Neural progenitor cell (in vitro differentiated cells): ENCODE data around the gene QPCT. TPM values are rescaled to one million over a fixed set of nuclear protein-coding genes. Genes with fewer than 3 reads are reported as not detected.
A peak's percentile ranks its signal among the peaks of the same experiment; 100 is the strongest.

ENCODE experiments used
- DNase-seq: peaks from one replicate; pipeline ENCODE4 v3.0.0-alpha.2; 2016; ENCODE audit warnings: low spot score
- H2AFZ ChIP-seq: fragments of 200-600 bp; sonication (generic); replicated peaks from 2 replicates; pipeline ENCODE4 v1.6.1; 2016; ENCODE audit warnings: antibody characterized with exemption
- H3F3A ChIP-seq: fragments of 200-600 bp; sonication (generic); 2 replicates; pipeline ENCODE4 v1.6.1; 2016; ENCODE audit warnings: antibody characterized with exemption, low read depth
- H3K27ac ChIP-seq: fragments of 200-600 bp; sonication (generic); 2 replicates; pipeline ENCODE4 v1.5.1; 2016; ENCODE audit warnings: mild to moderate bottlenecking
- H3K27me3 ChIP-seq: fragments of 200-600 bp; sonication (generic); 2 replicates; pipeline ENCODE4 v1.6.1; 2016; ENCODE audit warnings: mild to moderate bottlenecking, moderate library complexity
- H3K36me3 ChIP-seq: fragments of 200-600 bp; sonication (generic); 2 replicates; pipeline ENCODE4 v1.5.1; 2016
- H3K4me1 ChIP-seq: fragments of 200-600 bp; sonication (generic); 2 replicates; pipeline ENCODE4 v1.6.1; 2016; ENCODE audit warnings: mixed run types
- H3K4me2 ChIP-seq: fragments of 200-600 bp; sonication (generic); 2 replicates; pipeline ENCODE4 v1.6.1; 2016
- H3K4me3 ChIP-seq: fragments of 200-600 bp; sonication (generic); 2 replicates; pipeline ENCODE4 v1.5.1; 2016
- H3K79me2 ChIP-seq: fragments of 200-600 bp; sonication (generic); 2 replicates; pipeline ENCODE4 v1.6.1; 2016; ENCODE audit warnings: low read depth
- H3K9ac ChIP-seq: fragments of 200-600 bp; sonication (generic); 2 replicates; pipeline ENCODE4 v1.6.1; 2016
- H3K9me3 ChIP-seq: fragments of 200-600 bp; sonication (generic); 2 replicates; pipeline ENCODE4 v1.5.1; 2016; ENCODE audit warnings: low read depth
- H4K20me1 ChIP-seq: fragments of 200-600 bp; sonication (generic); 2 replicates; pipeline ENCODE4 v1.6.1; 2016; ENCODE audit warnings: low read depth
- H3K27ac Mint-ChIP-seq: 3 replicates; pipeline ENCODE4 v1.8.0; 2021; ENCODE audit warnings: mixed read lengths
- H3K27me3 Mint-ChIP-seq: 2 replicates; pipeline ENCODE4 v1.8.0; 2022; ENCODE audit warnings: low read depth, mild to moderate bottlenecking, inconsistent platforms, moderate library complexity, mixed read lengths; ENCODE audit not compliant: insufficient read depth
- H3K36me3 Mint-ChIP-seq: 3 replicates; pipeline ENCODE4 v1.8.0; 2021; ENCODE audit warnings: mixed read lengths
- H3K4me1 Mint-ChIP-seq: 3 replicates; pipeline ENCODE4 v1.8.0; 2021; ENCODE audit warnings: mixed read lengths
- H3K4me3 Mint-ChIP-seq: 3 replicates; pipeline ENCODE4 v1.8.0; 2021; ENCODE audit warnings: mild to moderate bottlenecking, moderate library complexity, mixed read lengths
- H3K9me3 Mint-ChIP-seq: 3 replicates; pipeline ENCODE4 v1.8.0; 2020; ENCODE audit warnings: mixed read lengths
- CTCF ChIP-seq: fragments of 200-600 bp; sonication (generic); IDR thresholded peaks from 2 replicates; pipeline ENCODE4 v1.5.1; 2017; ENCODE audit warnings: antibody characterized with exemption, mild to moderate bottlenecking
- EZH2 ChIP-seq: fragments of 200-600 bp; sonication (generic); IDR thresholded peaks from 2 replicates; pipeline ENCODE4 v1.6.1; 2017; ENCODE audit warnings: antibody characterized with exemption, mild to moderate bottlenecking, moderate library complexity
- EZH2phosphoT487 ChIP-seq: fragments of 200-600 bp; sonication (generic); IDR thresholded peaks from 2 replicates; pipeline ENCODE4 v1.6.1; 2017; ENCODE audit warnings: antibody characterized with exemption
- total RNA-seq: library from RNA; depleted of rRNA; stranded (reverse); fragments of >200 nt; gene quantifications from 2 replicates; pipeline ENCODE4 v1.2.3, GENCODE V29; 2015; ENCODE audit warnings: low replicate concordance

The QPCT gene
- total RNA-seq, 1 donor from 2014 or later: not detected

DNA sequence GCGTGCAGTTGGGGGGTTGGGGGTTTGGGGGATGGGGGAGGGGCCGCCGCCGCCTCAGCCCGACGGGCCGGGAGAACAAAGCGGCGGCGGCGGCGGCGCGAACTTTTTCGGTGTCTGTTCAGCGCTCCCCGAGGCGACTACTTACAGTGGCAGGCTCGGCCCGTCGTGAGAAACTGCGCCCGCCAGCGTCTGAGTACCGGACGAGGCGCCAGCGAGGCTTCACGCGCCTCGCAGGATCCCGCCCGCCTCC, 20.0 kb upstream of the QPCT start:
- Histone ChIP-seq H3K4me1 (peaks cover 18% of the 10 kb centered on the region), H3K79me2 (peaks cover 47% of the 10 kb centered on the region), H2AFZ (peak overlapping the region; percentile 87), H3K27ac (peak overlapping the region; percentile 89), H3K4me3 (peak overlapping the region; percentile 98), H3K4me2 (peak overlapping the region; percentile 94), H4K20me1 (peaks cover 38% of the 10 kb centered on the region), H3K9ac (peak overlapping the region; percentile 87), H3K9me3 (no peaks in the 10 kb centered on the region), H3K27me3 (peaks cover 33% of the 10 kb centered on the region), H3K36me3 (no peaks in the 10 kb centered on the region), H3F3A (peaks cover 32% of the 10 kb centered on the region)
- DNase-seq: peak; percentile 95
- Mint-ChIP-seq H3K27ac (no peak overlapping the region), H3K36me3 (peaks cover 3% of the 10 kb centered on the region), H3K4me3 (peak overlapping the region; percentile 72), H3K27me3 (peaks cover 8% of the 10 kb centered on the region), H3K4me1 (peaks cover 23% of the 10 kb centered on the region), H3K9me3 (peaks cover 3% of the 10 kb centered on the region)
- no peak for TF ChIP-seq CTCF
- TF ChIP-seq EZH2: no peak
- TF ChIP-seq EZH2phosphoT487: no peak

GRCh38 chr2:37324786-37325624, 19.4 kb upstream of the QPCT start, which contains the start of gene PRKD3:
TSS of gene PRKD3 (minus strand) at chr2:37324833. CDS start at chr2:37316524, 8,309 bp downstream.
- Histone ChIP-seq H3F3A (peaks cover 32% of the 10 kb centered on the region), H3K9me3 (no peaks in the 10 kb centered on the region), H3K79me2 (peaks cover 42% of the 10 kb centered on the region), H3K4me3 (peak within 1 kb of the TSS; percentile 98), H4K20me1 (peaks cover 33% of the 10 kb centered on the region), H3K27me3 (peaks cover 33% of the 10 kb centered on the region), H3K4me2 (peak within 1 kb of the TSS; percentile 94), H3K9ac (peak within 1 kb of the TSS; percentile 87), H3K36me3 (no peaks in the 10 kb centered on the region), H2AFZ (peak within 1 kb of the TSS; percentile 99), H3K27ac (peak within 1 kb of the TSS; percentile 89), H3K4me1 (peaks cover 17% of the 10 kb centered on the region)
- Mint-ChIP-seq H3K9me3 (peaks cover 3% of the 10 kb centered on the region), H3K36me3 (peaks cover 3% of the 10 kb centered on the region), H3K4me3 (peak within 1 kb of the TSS; percentile 99), H3K4me1 (peaks cover 23% of the 10 kb centered on the region), H3K27ac (peak within 1 kb of the TSS; percentile 99), H3K27me3 (peaks cover 8% of the 10 kb centered on the region)
- no peak for DNase-seq
- TF ChIP-seq EZH2phosphoT487 (peak; percentile 85), CTCF (no peak), EZH2 (peak; percentile 87)

- no peaks in the 10 kb centered on the region for H3K36me3 ChIP-seq
- peaks cover 17% of the 10 kb centered on the region for H3K4me1 ChIP-seq
- Mint-ChIP-seq H3K27ac (no peak overlapping the region), H3K4me3 (peak overlapping the region; percentile 81), H3K36me3 (peaks cover 3% of the 10 kb centered on the region), H3K9me3 (peaks cover 3% of the 10 kb centered on the region), H3K4me1 (peaks cover 23% of the 10 kb centered on the region), H3K27me3 (peaks cover 8% of the 10 kb centered on the region)
- H3K27ac ChIP-seq: no peak overlapping the region
- no peaks in the 10 kb centered on the region for H3K9me3 ChIP-seq
- no peak overlapping the region for H3K9ac ChIP-seq
- no peak for TF ChIP-seq CTCF
- TF ChIP-seq EZH2: no peak
- TF ChIP-seq EZH2phosphoT487: no peak
- H2AFZ ChIP-seq: no peak overlapping the region
- H3K4me2 ChIP-seq: no peak overlapping the region
- H4K20me1 ChIP-seq: peaks cover 28% of the 10 kb centered on the region
- H3F3A ChIP-seq: peaks cover 32% of the 10 kb centered on the region
- H3K79me2 ChIP-seq: peaks cover 35% of the 10 kb centered on the region
- H3K4me3 ChIP-seq: peak overlapping the region; percentile 98
- peaks cover 33% of the 10 kb centered on the region for H3K27me3 ChIP-seq
- no peak for DNase-seq
These were observed 18.8 kb upstream of the QPCT start for GRCh38 chr2:37325625-37326071.
